ENCODE results near the gene WFDC13.

Gene WFDC13

GRCh38 chr20:45722047-45722446 is 20.2 kb downstream of the WFDC13 start, which contains the start of gene SPINT4:
Gene SPINT4, plus strand, starts transcription at chr20:45722347. Its CDS starts 21 bp downstream, at chr20:45722368.
- no peak within 1 kb of the TSS for H3K4me3 ChIP-seq (ENCODE audit: low read length)
- H3K4me1 ChIP-seq (ENCODE audit: control insufficient read depth, insufficient read depth, low read length) = peaks cover 13% of the 10 kb centered on the region
- H3K27me3 ChIP-seq (replicated peaks; ENCODE audit: control insufficient read depth, insufficient read depth, low read length) = no peaks in the 10 kb centered on the region
- no peaks in the 10 kb centered on the region for H3K36me3 ChIP-seq (ENCODE audit: control insufficient read depth, insufficient read depth, low read length, severe bottlenecking)
- no peak within 1 kb of the TSS for H3K9ac ChIP-seq (ENCODE audit: low read length)
- no peak for DNase-seq (ENCODE audit: low read depth)
- H3K9me3 ChIP-seq (ENCODE audit: control insufficient read depth, low read length) = peaks cover 2% of the 10 kb centered on the region

GRCh38 chr20:45725134-45725533 is 23.3 kb downstream of the WFDC13 start:
- no peak overlapping the region for H3K4me3 ChIP-seq (ENCODE audit: low read length)
- no peaks in the 10 kb centered on the region for H3K9me3 ChIP-seq (ENCODE audit: control insufficient read depth, low read length)
- no peak overlapping the region for H3K9ac ChIP-seq (ENCODE audit: low read length)
- DNase-seq (ENCODE audit: low read depth) = no peak
- H3K27me3 ChIP-seq (replicated peaks; ENCODE audit: control insufficient read depth, insufficient read depth, low read length) = no peaks in the 10 kb centered on the region
- H3K36me3 ChIP-seq (ENCODE audit: control insufficient read depth, insufficient read depth, low read length, severe bottlenecking) = no peaks in the 10 kb centered on the region
- H3K4me1 ChIP-seq (ENCODE audit: control insufficient read depth, insufficient read depth, low read length) = peaks cover 13% of the 10 kb centered on the region

- H3K27me3 ChIP-seq (replicated peaks; ENCODE audit: control insufficient read depth, insufficient read depth, low read length) = no peaks in the 10 kb centered on the region
- H3K9me3 ChIP-seq (ENCODE audit: control insufficient read depth, low read length) = peaks cover 4% of the 10 kb centered on the region
- H3K4me1 ChIP-seq (ENCODE audit: control insufficient read depth, insufficient read depth, low read length) = peaks cover 13% of the 10 kb centered on the region
- no peak overlapping the region for H3K9ac ChIP-seq (ENCODE audit: low read length)
- no peak for DNase-seq (ENCODE audit: low read depth)
- H3K4me3 ChIP-seq (ENCODE audit: low read length) = no peak overlapping the region
- no peaks in the 10 kb centered on the region for H3K36me3 ChIP-seq (ENCODE audit: control insufficient read depth, insufficient read depth, low read length, severe bottlenecking)
Measured at GRCh38 chr20:45727044-45727443, 25.2 kb downstream of the WFDC13 start.

GRCh38 chr20:45732199-45732598 is 30.4 kb downstream of the WFDC13 start:
- no peaks in the 10 kb centered on the region for H3K4me1 ChIP-seq (ENCODE audit: control insufficient read depth, insufficient read depth, low read length)
- peaks cover 14% of the 10 kb centered on the region for H3K9me3 ChIP-seq (ENCODE audit: control insufficient read depth, low read length)
- DNase-seq (ENCODE audit: low read depth) = no peak
- H3K4me3 ChIP-seq (ENCODE audit: low read length) = no peak overlapping the region
- H3K27me3 ChIP-seq (replicated peaks; ENCODE audit: control insufficient read depth, insufficient read depth, low read length) = no peaks in the 10 kb centered on the region
- no peak overlapping the region for H3K9ac ChIP-seq (ENCODE audit: low read length)
- H3K36me3 ChIP-seq (ENCODE audit: control insufficient read depth, insufficient read depth, low read length, severe bottlenecking) = no peaks in the 10 kb centered on the region

- no peak for DNase-seq (ENCODE audit: low read depth)
- Histone ChIP-seq H3K4me1 (ENCODE audit: control insufficient read depth, insufficient read depth, low read length) (no peaks in the 10 kb centered on the region), H3K27me3 (replicated peaks; ENCODE audit: control insufficient read depth, insufficient read depth, low read length) (no peaks in the 10 kb centered on the region), H3K9ac (ENCODE audit: low read length) (no peak overlapping the region), H3K4me3 (ENCODE audit: low read length) (no peak overlapping the region), H3K36me3 (ENCODE audit: control insufficient read depth, insufficient read depth, low read length, severe bottlenecking) (no peaks in the 10 kb centered on the region), H3K9me3 (ENCODE audit: control insufficient read depth, low read length) (peaks cover 14% of the 10 kb centered on the region)
Measured at GRCh38 chr20:45735552-45735951, 33.7 kb downstream of the WFDC13 start.

- Histone ChIP-seq H3K4me1 (ENCODE audit: control insufficient read depth, insufficient read depth, low read length) (no peaks in the 10 kb centered on the region), H3K4me3 (ENCODE audit: low read length) (no peak overlapping the region), H3K9me3 (ENCODE audit: control insufficient read depth, low read length) (peaks cover 14% of the 10 kb centered on the region), H3K36me3 (ENCODE audit: control insufficient read depth, insufficient read depth, low read length, severe bottlenecking) (no peaks in the 10 kb centered on the region), H3K27me3 (replicated peaks; ENCODE audit: control insufficient read depth, insufficient read depth, low read length) (no peaks in the 10 kb centered on the region), H3K9ac (ENCODE audit: low read length) (no peak overlapping the region)
- DNase-seq (ENCODE audit: low read depth) = no peak
Measured at GRCh38 chr20:45735988-45736387, 34.1 kb downstream of the WFDC13 start.

- no peaks in the 10 kb centered on the region for H3K9me3 ChIP-seq (ENCODE audit: control insufficient read depth, low read length)
- DNase-seq (ENCODE audit: low read depth) = no peak
- H3K27me3 ChIP-seq (replicated peaks; ENCODE audit: control insufficient read depth, insufficient read depth, low read length) = no peaks in the 10 kb centered on the region
- no peak overlapping the region for H3K9ac ChIP-seq (ENCODE audit: low read length)
- no peaks in the 10 kb centered on the region for H3K36me3 ChIP-seq (ENCODE audit: control insufficient read depth, insufficient read depth, low read length, severe bottlenecking)
- no peaks in the 10 kb centered on the region for H3K4me1 ChIP-seq (ENCODE audit: control insufficient read depth, insufficient read depth, low read length)
- H3K4me3 ChIP-seq (ENCODE audit: low read length) = no peak overlapping the region
Measured at GRCh38 chr20:45742596-45742995, 40.8 kb downstream of the WFDC13 start.

- DNase-seq (ENCODE audit: low read depth) = no peak
- Histone ChIP-seq H3K36me3 (ENCODE audit: control insufficient read depth, insufficient read depth, low read length, severe bottlenecking) (no peaks in the 10 kb centered on the region), H3K27me3 (replicated peaks; ENCODE audit: control insufficient read depth, insufficient read depth, low read length) (no peaks in the 10 kb centered on the region), H3K9me3 (ENCODE audit: control insufficient read depth, low read length) (no peaks in the 10 kb centered on the region), H3K4me1 (ENCODE audit: control insufficient read depth, insufficient read depth, low read length) (no peaks in the 10 kb centered on the region), H3K9ac (ENCODE audit: low read length) (no peak overlapping the region), H3K4me3 (ENCODE audit: low read length) (no peak overlapping the region)
Measured at GRCh38 chr20:45745015-45745414, 43.2 kb downstream of the WFDC13 start.

GRCh38 chr20:45751721-45752120 is 49.9 kb downstream of the WFDC13 start:
- Histone ChIP-seq H3K9ac (ENCODE audit: low read length) (no peak overlapping the region), H3K36me3 (ENCODE audit: control insufficient read depth, insufficient read depth, low read length, severe bottlenecking) (no peaks in the 10 kb centered on the region), H3K4me1 (ENCODE audit: control insufficient read depth, insufficient read depth, low read length) (peaks cover 11% of the 10 kb centered on the region), H3K9me3 (ENCODE audit: control insufficient read depth, low read length) (no peaks in the 10 kb centered on the region), H3K4me3 (ENCODE audit: low read length) (no peak overlapping the region), H3K27me3 (replicated peaks; ENCODE audit: control insufficient read depth, insufficient read depth, low read length) (no peaks in the 10 kb centered on the region)
- no peak for DNase-seq (ENCODE audit: low read depth)

- no peaks in the 10 kb centered on the region for H3K36me3 ChIP-seq (ENCODE audit: control insufficient read depth, insufficient read depth, low read length, severe bottlenecking)
- no peaks in the 10 kb centered on the region for H3K27me3 ChIP-seq (replicated peaks; ENCODE audit: control insufficient read depth, insufficient read depth, low read length)
- no peaks in the 10 kb centered on the region for H3K9me3 ChIP-seq (ENCODE audit: control insufficient read depth, low read length)
- peak; percentile 17 for DNase-seq (ENCODE audit: low read depth)
- H3K9ac ChIP-seq (ENCODE audit: low read length) = no peak overlapping the region
- H3K4me3 ChIP-seq (ENCODE audit: low read length) = no peak overlapping the region
- peaks cover 11% of the 10 kb centered on the region for H3K4me1 ChIP-seq (ENCODE audit: control insufficient read depth, insufficient read depth, low read length)
Measured at GRCh38 chr20:45752746-45753145, 50.9 kb downstream of the WFDC13 start.

- Histone ChIP-seq H3K4me1 (ENCODE audit: control insufficient read depth, insufficient read depth, low read length) (no peaks in the 10 kb centered on the region), H3K4me3 (ENCODE audit: low read length) (no peak overlapping the region), H3K27me3 (replicated peaks; ENCODE audit: control insufficient read depth, insufficient read depth, low read length) (no peaks in the 10 kb centered on the region), H3K9ac (ENCODE audit: low read length) (no peak overlapping the region), H3K9me3 (ENCODE audit: control insufficient read depth, low read length) (no peaks in the 10 kb centered on the region), H3K36me3 (ENCODE audit: control insufficient read depth, insufficient read depth, low read length, severe bottlenecking) (no peaks in the 10 kb centered on the region)
- DNase-seq (ENCODE audit: low read depth) = no peak
Measured at GRCh38 chr20:45758096-45758495, 56.3 kb downstream of the WFDC13 start.
